ENCODE data around the gene TRIM32. TPM values are rescaled to one million over a fixed set of nuclear protein-coding genes. Genes with fewer than 3 reads are reported as not detected.

TRIM32 gene
- polyA plus RNA-seq, 3 donors: 0.40 to 1.4 (median 1.3) TPM

- Histone ChIP-seq H3K36me3 (replicated peaks in 1 of 2; ENCODE audit: control insufficient read depth in 1 of 2, insufficient read depth in 2 of 2, low read length in 2 of 2) (peaks cover 6 to 7% of the 10 kb centered on the region in 2 donors), H3K9ac (ENCODE audit: insufficient read depth, low read length, poor library complexity, severe bottlenecking) (no peak overlapping the region), H3K4me1 (ENCODE audit: control insufficient read depth in 1 of 2, insufficient read depth in 2 of 2, low read length in 2 of 2) (peaks cover 1 to 2% of the 10 kb centered on the region in 2 donors), H3K9me3 (replicated peaks in 1 of 2; ENCODE audit: control insufficient read depth in 1 of 2, insufficient read depth in 1 of 2, low read length in 2 of 2) (no peaks in the 10 kb centered on the region), H4K20me1 (ENCODE audit: insufficient read depth, low read length) (no peaks in the 10 kb centered on the region), H3K79me2 (ENCODE audit: insufficient read depth, low read length) (no peaks in the 10 kb centered on the region), H3K4me3 (replicated peaks in 1 of 3; ENCODE audit: low read depth in 2 of 3, low read length in 3 of 3) (no peak overlapping the region), H3K27me3 (ENCODE audit: control insufficient read depth in 2 of 2, insufficient read depth in 2 of 2, low read length in 2 of 2) (no peaks in the 10 kb centered on the region), H2AFZ (ENCODE audit: insufficient read depth, low read depth, low read length, poor library complexity, severe bottlenecking) (no peak overlapping the region), H3K27ac (ENCODE audit: low read depth in 1 of 2, low read length in 2 of 2) (no peak overlapping the region), H3K4me2 (replicated peaks; ENCODE audit: extremely low read depth, low read length, poor library complexity, severe bottlenecking) (no peak overlapping the region)
- intact Hi-C loops (cut with micrococcal nuclease): no loop called here
- peaks cover 8% of the 10 kb centered on the region in 2 donors for H3K36me3 Mint-ChIP-seq
- peaks cover 0 to 4% (median 4%) of the 10 kb centered on the region in 3 donors for H3K27me3 Mint-ChIP-seq (ENCODE audit: low read depth in 3 of 3)
- no peak overlapping the region for H3K4me3 Mint-ChIP-seq
- WGBS (ENCODE audit: insufficient coverage): 97% methylated on average over 2 of the region's 2 CpGs
- peaks cover 9% of the 10 kb centered on the region for H3K4me1 Mint-ChIP-seq
- no peak overlapping the region for H3K27ac Mint-ChIP-seq
- TF ChIP-seq CTCF (IDR thresholded peaks at IDR 0.05): no peak
- H3K9me3 Mint-ChIP-seq: peaks cover 0 to 4% (median 1%) of the 10 kb centered on the region in 7 donors
- no peak for DNase-seq
These were observed 6.2 kb downstream of the TRIM32 start for GRCh38 chr9:116693233-116693731.

GRCh38 chr9:116694785-116695291, 7.7 kb downstream of the TRIM32 start:
- H3K36me3 ChIP-seq (replicated peaks in 1 of 2; ENCODE audit: control insufficient read depth in 1 of 2, insufficient read depth in 2 of 2, low read length in 2 of 2): peaks cover 13 to 23% of the 10 kb centered on the region in 2 donors
- no peaks in the 10 kb centered on the region for H3K27me3 ChIP-seq (ENCODE audit: control insufficient read depth in 2 of 2, insufficient read depth in 2 of 2, low read length in 2 of 2)
- H4K20me1 ChIP-seq (ENCODE audit: insufficient read depth, low read length): no peaks in the 10 kb centered on the region
- no CpG with 5 or more reads among the region's 4 CpGs for WGBS (ENCODE audit: insufficient coverage)
- peaks cover 4% of the 10 kb centered on the region for H3K4me1 Mint-ChIP-seq
- H3K4me3 Mint-ChIP-seq: no peak overlapping the region
- H3K79me2 ChIP-seq (ENCODE audit: insufficient read depth, low read length): no peaks in the 10 kb centered on the region
- H3K27me3 Mint-ChIP-seq (ENCODE audit: low read depth in 3 of 3): peaks cover 0 to 4% (median 0%) of the 10 kb centered on the region in 3 donors
- H3K4me3 ChIP-seq (replicated peaks in 1 of 3; ENCODE audit: low read depth in 2 of 3, low read length in 3 of 3): no peak overlapping the region
- no peaks in the 10 kb centered on the region for H3K9me3 ChIP-seq (replicated peaks in 1 of 2; ENCODE audit: control insufficient read depth in 1 of 2, insufficient read depth in 1 of 2, low read length in 2 of 2)
- no peak overlapping the region for H3K4me2 ChIP-seq (replicated peaks; ENCODE audit: extremely low read depth, low read length, poor library complexity, severe bottlenecking)
- H3K27ac Mint-ChIP-seq: no peak overlapping the region
- no peak overlapping the region for H3K9ac ChIP-seq (ENCODE audit: insufficient read depth, low read length, poor library complexity, severe bottlenecking)
- peaks cover 17 to 21% of the 10 kb centered on the region in 2 donors for H3K36me3 Mint-ChIP-seq
- peaks cover 0 to 7% (median 1%) of the 10 kb centered on the region in 7 donors for H3K9me3 Mint-ChIP-seq
- DNase-seq: no peak
- no peak for TF ChIP-seq CTCF (IDR thresholded peaks at IDR 0.05)
- intact Hi-C loops (cut with micrococcal nuclease): no loop called here
- no peaks in the 10 kb centered on the region for H3K4me1 ChIP-seq (ENCODE audit: control insufficient read depth in 1 of 2, insufficient read depth in 2 of 2, low read length in 2 of 2)
- no peak overlapping the region for H3K27ac ChIP-seq (ENCODE audit: low read depth in 1 of 2, low read length in 2 of 2)
- no peak overlapping the region for H2AFZ ChIP-seq (ENCODE audit: insufficient read depth, low read depth, low read length, poor library complexity, severe bottlenecking)

All from CD14-positive monocyte (primary cell).